Body of pancreas (tissue), 4 donors: Measurements from ENCODE around the gene CLSTN1. TPM values are rescaled to one million over a fixed set of nuclear protein-coding genes. Genes with fewer than 3 reads are reported as not detected.

Source experiments
- ATAC-seq: fragments of 150-250 bp; one replicate; pipeline ENCODE4 v1.9.1; 2016
- DNase-seq, 4 donors: peaks; one replicate each; pipeline ENCODE4 v3.0.0-alpha.2; 2019
- H3K27ac ChIP-seq, 4 donors: fragments of 200-600 bp; sonication (generic); 1 replicate in 3 of 4; 2 replicates in 1 of 4; pipeline versions ENCODE4 v1.5.1 to v1.6.1; 2016 to 2019; ENCODE audit warnings: mild to moderate bottlenecking in 1 of 4, mixed read lengths in 1 of 4, moderate library complexity in 1 of 4
- H3K27me3 ChIP-seq, 2 donors: fragments of 200-600 bp; sonication (generic); one replicate each; pipeline ENCODE4 v1.6.0; 2016; ENCODE audit warnings: mild to moderate bottlenecking in 1 of 2
- H3K36me3 ChIP-seq, 2 donors: fragments of 200-600 bp; sonication (generic); replicated peaks in 1 of 2; 2 replicates each; pipeline ENCODE4 v1.5.1; 2016; ENCODE audit warnings: low read depth in 2 of 2; ENCODE audit not compliant: insufficient read depth in 1 of 2
- H3K4me1 ChIP-seq: fragments of 200-600 bp; sonication (generic); one replicate; pipeline ENCODE4 v1.6.0; 2016
- H3K4me3 ChIP-seq, 2 donors: fragments of 200-600 bp; sonication (generic); 1 replicate in 1 of 2; 2 replicates in 1 of 2; pipeline ENCODE4 v1.5.1; 2016 to 2019
- H3K9me3 ChIP-seq, 3 donors: fragments of 200-600 bp; sonication (generic); 1 replicate in 2 of 3; 2 replicates in 1 of 3; pipeline ENCODE4 v1.5.1; 2016
- CTCF ChIP-seq, 7 experiments: fragments of 450-650 bp in 4 of 7; fragments of 200-600 bp in 3 of 7; sonication (generic) in 3 of 7; IDR thresholded peaks; one replicate each; pipeline ENCODE4 v1.5.1; 2016 to 2019; ENCODE audit warnings: antibody characterized with exemption in 7 of 7
- POLR2A ChIP-seq, 3 donors: fragments of 450-650 bp; IDR thresholded peaks; one replicate each; pipeline ENCODE4 v1.6.1; 2016; ENCODE audit warnings: antibody characterized with exemption in 3 of 3, mild to moderate bottlenecking in 2 of 3
- WGBS, 2 donors: methylation state at CpG; one replicate each; pipeline ENCODE4 v1.1.5; 2017; 5-methylcytosine and 5-hydroxymethylcytosine counted together
- intact Hi-C: fragments of 100-400 bp; cut with DNase I; formaldehyde crosslinking; loops from one replicate; pipeline ENCODE4 v1.15.1; 2023
- total RNA-seq, 2 donors: library from RNA; depleted of rRNA; stranded (reverse); fragments of >200 nt; gene quantifications; one replicate each; pipeline ENCODE4 v1.1.0, GENCODE V29; 2016

Gene CLSTN1
- total RNA-seq, 2 donors from 2014 or later = 60.2 to 64.6 TPM

GRCh38 chr1:9733160-9733789, 90.5 kb downstream of the CLSTN1 start:
- DNase-seq (no peak), ATAC-seq (no peak)
- Histone ChIP-seq H3K4me1 (no peaks in the 10 kb centered on the region), H3K27me3 (no peaks in the 10 kb centered on the region), H3K9me3 (no peaks in the 10 kb centered on the region), H3K27ac (no peak overlapping the region), H3K4me3 (no peak overlapping the region), H3K36me3 (peaks cover 25 to 67% of the 10 kb centered on the region in 2 donors)
- WGBS, 2 donors = 90 to 98% methylated on average over 3 to 14 of the region's 14 CpGs
- no peak for TF ChIP-seq POLR2A (IDR thresholded peaks at IDR 0.05)
- TF ChIP-seq CTCF (IDR thresholded peaks at IDR 0.05) = no peak
- intact Hi-C loops = no loop called here

GRCh38 chr1:9732123-9732971, 91.4 kb downstream of the CLSTN1 start:
- Histone ChIP-seq H3K4me3 (no peak overlapping the region), H3K27me3 (no peaks in the 10 kb centered on the region), H3K4me1 (no peaks in the 10 kb centered on the region), H3K36me3 (peaks cover 25 to 62% of the 10 kb centered on the region in 2 donors), H3K27ac (no peak overlapping the region), H3K9me3 (no peaks in the 10 kb centered on the region)
- WGBS, 2 donors = 91 to 93% methylated on average over 16 to 17 of the region's 18 CpGs
- no peak for ATAC-seq
- TF ChIP-seq CTCF (IDR thresholded peaks at IDR 0.05) = no peak
- TF ChIP-seq POLR2A (IDR thresholded peaks at IDR 0.05) = no peak
- intact Hi-C loops = no loop called here
- DNase-seq = no peak

GRCh38 chr1:9731561-9731960, 92.2 kb downstream of the CLSTN1 start:
- WGBS, 2 donors = 93 to 99% methylated on average over 14 to 18 of the region's 18 CpGs
- ATAC-seq = no peak
- no peaks in the 10 kb centered on the region for H3K27me3 ChIP-seq
- no peak overlapping the region for H3K27ac ChIP-seq
- H3K36me3 ChIP-seq = peaks cover 25 to 59% of the 10 kb centered on the region in 2 donors
- no peak overlapping the region for H3K4me3 ChIP-seq
- no peak for TF ChIP-seq CTCF (IDR thresholded peaks at IDR 0.05)
- intact Hi-C loops = no loop called here
- H3K4me1 ChIP-seq = no peaks in the 10 kb centered on the region
- no peak for DNase-seq
- no peaks in the 10 kb centered on the region for H3K9me3 ChIP-seq

GRCh38 chr1:9731051-9731537, 92.7 kb downstream of the CLSTN1 start:
- TF ChIP-seq POLR2A (IDR thresholded peaks at IDR 0.05) (no peak), CTCF (IDR thresholded peaks at IDR 0.05) (no peak)

More at GRCh38 chr1:9731051-9731537, 92.7 kb downstream of the CLSTN1 start:
- intact Hi-C loops = no loop called here
- H3K9me3 ChIP-seq = no peaks in the 10 kb centered on the region
- WGBS, 2 donors = 92 to 98% methylated on average over 31 of the region's 31 CpGs
- DNase-seq (no peak), ATAC-seq (no peak)
- peaks cover 25 to 55% of the 10 kb centered on the region in 2 donors for H3K36me3 ChIP-seq
- H3K27me3 ChIP-seq = no peaks in the 10 kb centered on the region
- no peaks in the 10 kb centered on the region for H3K4me1 ChIP-seq
- H3K4me3 ChIP-seq = no peak overlapping the region
- H3K27ac ChIP-seq = no peak overlapping the region
